Gastrocnemius medialis (tissue), 4 donors: Measurements from ENCODE around the gene CEBPG. TPM values are rescaled to one million over a fixed set of nuclear protein-coding genes. Genes with fewer than 3 reads are reported as not detected.

Source experiments
- ATAC-seq, 2 donors: fragments of 150-250 bp; one replicate each; pipeline ENCODE4 v1.9.1; 2016
- DNase-seq, 2 donors: peaks; one replicate each; pipeline ENCODE4 v3.0.0-alpha.2; 2019
- H3K27ac ChIP-seq, 4 donors: fragments of 200-600 bp; sonication (generic); 1 replicate in 1 of 4; 2 replicates in 3 of 4; pipeline ENCODE4 v1.5.1; 2016 to 2018; ENCODE audit warnings: mild to moderate bottlenecking in 2 of 4, moderate library complexity in 1 of 4
- H3K27me3 ChIP-seq, 3 donors: fragments of 200-600 bp; sonication (generic) in 2 of 3; 1 replicate in 1 of 3; 2 replicates in 2 of 3; pipeline versions ENCODE4 v1.5.1 to v1.6.0; 2016 to 2019; ENCODE audit warnings: mild to moderate bottlenecking in 1 of 3, moderate library complexity in 1 of 3
- H3K36me3 ChIP-seq, 2 donors: fragments of 200-600 bp; sonication (generic) in 1 of 2; one replicate each; pipeline ENCODE4 v1.5.1; 2017 to 2018
- H3K4me1 ChIP-seq, 2 donors: fragments of 200-600 bp; sonication (generic) in 1 of 2; one replicate each; pipeline ENCODE4 v1.5.1; 2016 to 2017; ENCODE audit warnings: mild to moderate bottlenecking in 2 of 2
- H3K4me3 ChIP-seq, 4 donors: fragments of 200-600 bp; sonication (generic) in 3 of 4; 1 replicate in 1 of 4; 2 replicates in 3 of 4; pipeline ENCODE4 v1.5.1; 2016 to 2019; ENCODE audit warnings: mild to moderate bottlenecking in 2 of 4
- H3K9me3 ChIP-seq, 3 donors: fragments of 200-600 bp; sonication (generic) in 2 of 3; 1 replicate in 1 of 3; 2 replicates in 2 of 3; pipeline ENCODE4 v1.5.1; 2016 to 2019
- CTCF ChIP-seq, 5 experiments: fragments of 450-650 bp in 3 of 5; fragments of 200-600 bp in 2 of 5; sonication (generic) in 2 of 5; IDR thresholded peaks in 4 of 5; conservative IDR thresholded peaks in 1 of 5; 1 replicate in 4 of 5; 2 replicates in 1 of 5; pipeline ENCODE4 v1.5.1; 2016 to 2019; ENCODE audit warnings: antibody characterized with exemption in 5 of 5, mild to moderate bottlenecking in 3 of 5, moderate library complexity in 3 of 5
- POLR2A ChIP-seq, 2 donors: fragments of 450-650 bp; IDR thresholded peaks; one replicate each; pipeline ENCODE4 v1.6.1; 2017; ENCODE audit warnings: antibody characterized with exemption in 2 of 2, mild to moderate bottlenecking in 2 of 2, moderate library complexity in 2 of 2
- in situ Hi-C, 4 donors: fragments of 200-750 bp; cut with MboI; loops; one replicate each; pipeline versions ENCODE4 v1.15.0 to v1.8.0; 2017; ENCODE audit warnings: low sequenced_read_pairs in 4 of 4
- intact Hi-C: fragments of 100-400 bp; cut with DNase I; formaldehyde crosslinking; loops from one replicate; pipeline ENCODE4 v1.15.1; 2023; ENCODE audit warnings: low total_unique reads
- total RNA-seq, 4 donors: library from RNA; depleted of rRNA; stranded (reverse); fragments of >200 nt; gene quantifications; one replicate each; pipeline versions ENCODE4 v1.1.0 to v1.2.3, GENCODE V29; 2016

Gene CEBPG
- total RNA-seq, 4 donors from 2014 or later, result 44.2 to 50.1 (median 46.1) TPM

- no peak overlapping the region for H3K4me3 ChIP-seq
- peak overlapping the region; percentile 45 to 71 (median 50) for H3K27ac ChIP-seq
- DNase-seq (peak in 1 of 2 donors; percentile 15), ATAC-seq (peak; percentile 12 to 33)
- no peaks in the 10 kb centered on the region for H3K36me3 ChIP-seq
- in situ Hi-C loops, result no loop called here
- intact Hi-C loops, result loop anchor here (5.0 to 10.0 kb wide), 2 partner anchors 152 to 786 kb away; partner anchors contain the start of genes PDCD5 and PEPD
- no peaks in the 10 kb centered on the region for H3K9me3 ChIP-seq
- H3K27me3 ChIP-seq, result no peaks in the 10 kb centered on the region
- H3K4me1 ChIP-seq, result peaks cover 14% of the 10 kb centered on the region in 2 donors
- TF ChIP-seq POLR2A (IDR thresholded peaks at IDR 0.05), result no peak
- no peak for TF ChIP-seq CTCF (IDR thresholded peaks at IDR 0.05 in 4 of 5, conservative IDR thresholded peaks at IDR 0.05 in 1 of 5)
These were observed 2.7 kb upstream of the CEBPG start for GRCh38 chr19:33370783-33371182.

- peak; percentile 68 to 73 for ATAC-seq
These were observed 766 bp downstream of the CEBPG start for GRCh38 chr19:33374236-33374714.

GRCh38 chr19:33375156-33375836, 1.8 kb downstream of the CEBPG start:
- intact Hi-C loops (loop anchor here (2.0 to 10.0 kb wide), 3 partner anchors 14 to 798 kb away; partner anchors contain the start of genes LSM14A and PDCD5), in situ Hi-C loops (no loop called here)
- Histone ChIP-seq H3K9me3 (no peaks in the 10 kb centered on the region), H3K27me3 (no peaks in the 10 kb centered on the region), H3K4me3 (peak overlapping the region in 3 of 4 donors; percentile 59 to 64 (median 63)), H3K27ac (peak overlapping the region; percentile 89 to 99 (median 94)), H3K4me1 (peaks cover 40 to 41% of the 10 kb centered on the region in 2 donors), H3K36me3 (peaks cover 0 to 8% of the 10 kb centered on the region in 2 donors)
- TF ChIP-seq POLR2A (IDR thresholded peaks at IDR 0.05), result no peak
- TF ChIP-seq CTCF (IDR thresholded peaks at IDR 0.05 in 4 of 5, conservative IDR thresholded peaks at IDR 0.05 in 1 of 5), result no peak
- no peak for ATAC-seq
- DNase-seq, result no peak

More at GRCh38 chr19:33374236-33374714, 766 bp downstream of the CEBPG start:
- intact Hi-C loops, result loop anchor here (2.0 to 10.0 kb wide), 4 partner anchors 15 to 799 kb away; partner anchors contain the start of genes LSM14A, PDCD5 and PEPD
- Histone ChIP-seq H3K36me3 (no peaks in the 10 kb centered on the region), H3K4me1 (peaks cover 40 to 41% of the 10 kb centered on the region in 2 donors), H3K4me3 (peak overlapping the region; percentile 59 to 88 (median 64)), H3K9me3 (no peaks in the 10 kb centered on the region), H3K27me3 (no peaks in the 10 kb centered on the region), H3K27ac (peak overlapping the region; percentile 89 to 99 (median 94))
- in situ Hi-C loops, result no loop called here
- peak in 1 of 2 donors; percentile 67 for DNase-seq
- TF ChIP-seq CTCF (IDR thresholded peaks at IDR 0.05 in 4 of 5, conservative IDR thresholded peaks at IDR 0.05 in 1 of 5) (peak in 2 of 5 experiments; percentile 35 to 53), POLR2A (IDR thresholded peaks at IDR 0.05) (no peak)

- intact Hi-C loops, result loop anchor here (2.0 to 10.0 kb wide), 3 partner anchors 13 to 797 kb away; partner anchors contain the start of genes LSM14A and PDCD5
- in situ Hi-C loops, result no loop called here
- DNase-seq, result no peak
- peaks cover 40 to 41% of the 10 kb centered on the region in 2 donors for H3K4me1 ChIP-seq
- H3K27me3 ChIP-seq, result no peaks in the 10 kb centered on the region
- peaks cover 0 to 9% of the 10 kb centered on the region in 2 donors for H3K36me3 ChIP-seq
- no peak for TF ChIP-seq POLR2A (IDR thresholded peaks at IDR 0.05)
- no peak for TF ChIP-seq CTCF (IDR thresholded peaks at IDR 0.05 in 4 of 5, conservative IDR thresholded peaks at IDR 0.05 in 1 of 5)
- H3K9me3 ChIP-seq, result no peaks in the 10 kb centered on the region
- peak overlapping the region; percentile 89 to 99 (median 94) for H3K27ac ChIP-seq
- ATAC-seq, result no peak
- H3K4me3 ChIP-seq, result no peak overlapping the region
These were observed 2.3 kb downstream of the CEBPG start for GRCh38 chr19:33375837-33376159.
